Heart left ventricle (tissue), 13 donors: ENCODE results near the gene HYAL1.

ENCODE experiments used
- POLR2A ChIP-seq, 2 donors: fragments of 450-650 bp; IDR thresholded peaks; one replicate each; pipeline ENCODE4 v1.6.1; 2017; ENCODE audit warnings: antibody characterized with exemption in 2 of 2, mild to moderate bottlenecking in 2 of 2, moderate library complexity in 2 of 2
- TF ChIP-seq, protein P1 (sequence below), 12 donors: fragments of 200-600 bp; sonication (generic) in 4 of 12; IDR thresholded peaks; one replicate each; pipeline versions ENCODE4 v1.5.0 to v1.8.0; 2018 to 2022; ENCODE audit warnings: antibody characterized with exemption in 12 of 12, mild to moderate bottlenecking in 5 of 12
- donor health status: ischemic (EF 13 %, LVEDD 7.1; RV severe dilation, severe dysfunction).
- donor health status: DM: no; HTN: yes; CAD: no.
- donor health status: DM: no; HTN: no; CAD: no.
- donor health status: ischemic (EF 25% LVEDD 6.9; RV normal size, moderate dysfunction).
- donor health status: ischemic (EF 25% LVEDD 5.7; RV mildly dilated, moderate dysfunction).
- donor health status: ischemic (EF 35%, LVEDD 5.7; RV mildly dilated, moderate dysfunction).
- donor health status: nonischemic (EF 11% LVEDD 7.7; RV severe dilation, severe dysfunction).
- donor health status: DM: yes; HTN: yes; CAD: no.
- donor health status: PGD.
- donor health status: ischemic (EF 29% LVEDD 5.4; RV normal size, mild dysfunction).
- donor health status: nonischemic (EF 23%, LVEDD 6.1; RV moderate dilation, normal function).

DNA sequence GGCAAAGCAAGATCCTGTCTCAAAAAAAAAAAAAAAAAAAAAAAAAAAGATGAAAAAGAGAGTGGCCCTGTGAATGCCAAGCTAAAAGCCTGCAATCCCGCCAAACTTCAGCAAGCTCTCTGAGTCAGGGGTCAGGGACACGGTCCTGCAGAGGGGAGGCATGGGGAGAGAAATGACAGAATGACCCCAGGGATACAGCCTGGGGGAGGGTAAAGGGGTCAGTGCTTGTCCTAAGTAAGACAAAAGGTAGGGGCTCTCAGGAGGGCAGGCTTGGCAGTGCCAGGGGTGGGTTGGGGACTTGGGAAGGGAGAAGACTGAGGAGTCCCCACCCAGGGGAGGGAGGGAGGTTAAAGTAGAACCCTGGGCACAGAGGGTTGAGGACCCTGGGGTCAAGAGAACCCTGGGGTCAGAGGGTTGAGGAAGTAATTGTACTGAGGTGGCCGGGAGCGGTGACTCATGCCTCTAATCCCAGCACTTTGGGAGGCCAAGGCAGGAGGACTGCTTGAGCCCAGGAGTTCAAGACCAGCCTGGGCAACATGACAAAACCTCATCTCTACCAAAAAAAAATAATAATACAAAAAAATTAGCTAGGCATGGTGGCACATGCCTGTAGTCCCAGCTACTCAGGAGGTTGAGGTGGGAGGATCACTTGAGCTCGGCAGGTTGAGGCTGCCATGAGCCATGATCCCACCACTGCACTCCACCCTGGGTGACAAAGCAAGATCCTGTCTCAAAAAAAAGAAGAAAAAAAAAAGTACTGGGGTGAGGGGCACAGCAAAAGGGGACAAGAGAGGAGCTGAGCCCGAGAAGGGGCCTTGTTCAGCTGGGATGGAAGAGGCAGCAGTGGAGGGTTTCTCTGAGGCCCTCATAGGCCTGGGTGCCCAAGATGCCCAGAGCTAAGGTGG, 39.6 kb downstream of the HYAL1 start:
- TF ChIP-seq, protein P1, sequence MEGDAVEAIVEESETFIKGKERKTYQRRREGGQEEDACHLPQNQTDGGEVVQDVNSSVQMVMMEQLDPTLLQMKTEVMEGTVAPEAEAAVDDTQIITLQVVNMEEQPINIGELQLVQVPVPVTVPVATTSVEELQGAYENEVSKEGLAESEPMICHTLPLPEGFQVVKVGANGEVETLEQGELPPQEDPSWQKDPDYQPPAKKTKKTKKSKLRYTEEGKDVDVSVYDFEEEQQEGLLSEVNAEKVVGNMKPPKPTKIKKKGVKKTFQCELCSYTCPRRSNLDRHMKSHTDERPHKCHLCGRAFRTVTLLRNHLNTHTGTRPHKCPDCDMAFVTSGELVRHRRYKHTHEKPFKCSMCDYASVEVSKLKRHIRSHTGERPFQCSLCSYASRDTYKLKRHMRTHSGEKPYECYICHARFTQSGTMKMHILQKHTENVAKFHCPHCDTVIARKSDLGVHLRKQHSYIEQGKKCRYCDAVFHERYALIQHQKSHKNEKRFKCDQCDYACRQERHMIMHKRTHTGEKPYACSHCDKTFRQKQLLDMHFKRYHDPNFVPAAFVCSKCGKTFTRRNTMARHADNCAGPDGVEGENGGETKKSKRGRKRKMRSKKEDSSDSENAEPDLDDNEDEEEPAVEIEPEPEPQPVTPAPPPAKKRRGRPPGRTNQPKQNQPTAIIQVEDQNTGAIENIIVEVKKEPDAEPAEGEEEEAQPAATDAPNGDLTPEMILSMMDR (IDR thresholded peaks at IDR 0.05): no peak
- TF ChIP-seq POLR2A (IDR thresholded peaks at IDR 0.05): no peak
